Peyer's patch (tissue), 4 donors: ENCODE data around the gene HGFAC.

Experiments
- POLR2A ChIP-seq, 2 donors: fragments of 450-650 bp; IDR thresholded peaks; one replicate each; pipeline ENCODE4 v1.5.1; 2017; ENCODE audit warnings: antibody characterized with exemption in 2 of 2, mild to moderate bottlenecking in 2 of 2, moderate library complexity in 2 of 2
- TF ChIP-seq, protein P1 (sequence below), 6 experiments: fragments of 450-650 bp in 4 of 6; fragments of 200-600 bp in 2 of 6; sonication (generic) in 1 of 6; IDR thresholded peaks; one replicate each; pipeline ENCODE4 v1.5.1; 2017 to 2019; ENCODE audit warnings: antibody characterized with exemption in 6 of 6, mild to moderate bottlenecking in 3 of 6, moderate library complexity in 1 of 6

DNA sequence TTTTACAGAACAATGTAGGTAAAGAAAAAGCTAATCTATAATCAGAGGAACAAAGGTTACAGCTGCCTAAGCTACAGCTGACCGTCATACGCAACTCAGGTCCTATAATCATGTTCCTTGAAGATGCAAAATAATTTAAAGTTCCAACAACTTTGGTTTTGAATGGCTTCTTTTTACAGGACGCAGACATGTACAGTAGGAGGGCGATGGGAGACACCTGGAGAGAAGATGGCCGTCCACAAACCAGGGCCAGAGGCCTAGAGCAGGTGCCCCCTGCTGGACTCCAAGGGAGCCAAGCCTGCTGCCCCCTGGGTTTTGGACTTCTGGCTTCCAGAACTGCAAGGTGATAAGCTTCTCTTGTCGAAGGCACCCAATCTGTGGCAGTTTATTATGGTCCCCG is 10.6 kb downstream of the HGFAC start:
- TF ChIP-seq, protein P1, sequence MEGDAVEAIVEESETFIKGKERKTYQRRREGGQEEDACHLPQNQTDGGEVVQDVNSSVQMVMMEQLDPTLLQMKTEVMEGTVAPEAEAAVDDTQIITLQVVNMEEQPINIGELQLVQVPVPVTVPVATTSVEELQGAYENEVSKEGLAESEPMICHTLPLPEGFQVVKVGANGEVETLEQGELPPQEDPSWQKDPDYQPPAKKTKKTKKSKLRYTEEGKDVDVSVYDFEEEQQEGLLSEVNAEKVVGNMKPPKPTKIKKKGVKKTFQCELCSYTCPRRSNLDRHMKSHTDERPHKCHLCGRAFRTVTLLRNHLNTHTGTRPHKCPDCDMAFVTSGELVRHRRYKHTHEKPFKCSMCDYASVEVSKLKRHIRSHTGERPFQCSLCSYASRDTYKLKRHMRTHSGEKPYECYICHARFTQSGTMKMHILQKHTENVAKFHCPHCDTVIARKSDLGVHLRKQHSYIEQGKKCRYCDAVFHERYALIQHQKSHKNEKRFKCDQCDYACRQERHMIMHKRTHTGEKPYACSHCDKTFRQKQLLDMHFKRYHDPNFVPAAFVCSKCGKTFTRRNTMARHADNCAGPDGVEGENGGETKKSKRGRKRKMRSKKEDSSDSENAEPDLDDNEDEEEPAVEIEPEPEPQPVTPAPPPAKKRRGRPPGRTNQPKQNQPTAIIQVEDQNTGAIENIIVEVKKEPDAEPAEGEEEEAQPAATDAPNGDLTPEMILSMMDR (IDR thresholded peaks at IDR 0.05), result peak in 3 of 6 experiments; percentile 8 to 18 (median 12)
- no peak for TF ChIP-seq POLR2A (IDR thresholded peaks at IDR 0.05)
